Stimulated activated naive CD8-positive, alpha-beta T cell treated with anti-CD3 and anti-CD28 coated beads, Interleukin-15, Interleukin-2, amounts not matched to agents 100 ng/mL and 50 ng/mL, for 24 hours (primary cell): ENCODE results near the gene IGSF10.

ENCODE experiments used
- H3K27ac Mint-ChIP-seq: one replicate; pipeline ENCODE4 v1.8.0; 2021; ENCODE audit warnings: mild to moderate bottlenecking, mixed read lengths
- H3K27me3 Mint-ChIP-seq: one replicate; pipeline ENCODE4 v1.8.0; 2021; ENCODE audit warnings: mixed read lengths
- H3K36me3 Mint-ChIP-seq: one replicate; pipeline ENCODE4 v1.8.0; 2021; ENCODE audit warnings: low read depth, mixed read lengths
- H3K4me1 Mint-ChIP-seq: one replicate; pipeline ENCODE4 v1.8.0; 2021; ENCODE audit warnings: low read depth, mixed read lengths
- H3K4me3 Mint-ChIP-seq: one replicate; pipeline ENCODE4 v1.8.0; 2021; ENCODE audit warnings: mild to moderate bottlenecking, mixed read lengths
- H3K9me3 Mint-ChIP-seq: one replicate; pipeline ENCODE4 v1.8.0; 2021; ENCODE audit warnings: mixed read lengths

Gene IGSF10

GRCh38 chr3:151415289-151415688 is 45.6 kb downstream of the IGSF10 start:
- no peak overlapping the region for H3K4me3 Mint-ChIP-seq
- H3K36me3 Mint-ChIP-seq: no peaks in the 10 kb centered on the region
- H3K27ac Mint-ChIP-seq: no peak overlapping the region
- H3K27me3 Mint-ChIP-seq: no peaks in the 10 kb centered on the region
- no peaks in the 10 kb centered on the region for H3K9me3 Mint-ChIP-seq
- H3K4me1 Mint-ChIP-seq: no peaks in the 10 kb centered on the region

DNA sequence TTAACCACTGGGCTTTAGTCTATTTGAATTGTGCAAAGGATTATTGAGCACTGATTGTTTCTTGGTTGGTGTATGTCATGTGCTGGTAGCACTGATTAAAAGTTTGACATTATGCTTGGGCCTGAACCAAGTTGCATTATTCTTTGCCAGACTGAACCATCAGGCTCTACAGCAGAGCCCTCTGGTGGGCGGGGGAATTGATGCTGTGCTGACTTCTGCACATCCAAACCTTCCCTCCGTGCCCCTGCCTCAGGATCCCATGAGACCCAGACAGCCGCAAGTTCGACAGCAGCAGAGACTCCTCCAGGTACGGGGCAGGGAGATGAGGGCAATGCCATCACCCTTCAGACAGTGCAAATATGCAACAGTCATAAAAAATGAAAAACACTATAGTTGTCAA is 47.9 kb downstream of the IGSF10 start:
- H3K27ac Mint-ChIP-seq: no peak overlapping the region
- H3K9me3 Mint-ChIP-seq: no peaks in the 10 kb centered on the region
- no peaks in the 10 kb centered on the region for H3K4me1 Mint-ChIP-seq
- no peaks in the 10 kb centered on the region for H3K27me3 Mint-ChIP-seq
- no peak overlapping the region for H3K4me3 Mint-ChIP-seq
- H3K36me3 Mint-ChIP-seq: no peaks in the 10 kb centered on the region
